ENCODE data around the gene ITGB5. TPM values are rescaled to one million over a fixed set of nuclear protein-coding genes. Genes with fewer than 3 reads are reported as not detected.

ITGB5 gene
- total RNA-seq, 1 experiment from 2014 or later = 339 TPM

DNA sequence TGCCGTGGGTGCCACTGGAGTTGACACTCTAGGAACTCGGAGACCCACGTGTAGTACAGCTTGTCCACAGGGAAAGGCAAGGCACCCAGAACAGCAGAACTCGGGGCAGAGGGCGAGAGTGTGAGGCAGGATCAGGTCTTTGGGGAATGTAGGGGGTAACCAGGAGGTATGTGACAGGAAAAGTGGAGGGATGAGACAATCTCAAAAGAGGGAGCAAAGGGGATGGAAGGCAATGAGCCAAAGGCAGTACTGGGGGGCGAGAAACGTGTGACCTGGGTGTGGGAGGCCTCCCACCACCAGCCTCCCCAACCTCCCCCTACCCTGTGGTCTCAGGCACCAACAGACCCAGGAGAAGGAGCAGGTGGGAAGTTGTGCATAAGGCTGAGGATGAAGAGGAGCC is 108.0 kb downstream of the ITGB5 start:
- H3K4me3 Mint-ChIP-seq = no peak overlapping the region
- no peak for TF ChIP-seq ELF4 (CRISPR knock-in tag; IDR thresholded peaks at IDR 0.05; ENCODE audit: low read depth)
- TF ChIP-seq, protein P1, sequence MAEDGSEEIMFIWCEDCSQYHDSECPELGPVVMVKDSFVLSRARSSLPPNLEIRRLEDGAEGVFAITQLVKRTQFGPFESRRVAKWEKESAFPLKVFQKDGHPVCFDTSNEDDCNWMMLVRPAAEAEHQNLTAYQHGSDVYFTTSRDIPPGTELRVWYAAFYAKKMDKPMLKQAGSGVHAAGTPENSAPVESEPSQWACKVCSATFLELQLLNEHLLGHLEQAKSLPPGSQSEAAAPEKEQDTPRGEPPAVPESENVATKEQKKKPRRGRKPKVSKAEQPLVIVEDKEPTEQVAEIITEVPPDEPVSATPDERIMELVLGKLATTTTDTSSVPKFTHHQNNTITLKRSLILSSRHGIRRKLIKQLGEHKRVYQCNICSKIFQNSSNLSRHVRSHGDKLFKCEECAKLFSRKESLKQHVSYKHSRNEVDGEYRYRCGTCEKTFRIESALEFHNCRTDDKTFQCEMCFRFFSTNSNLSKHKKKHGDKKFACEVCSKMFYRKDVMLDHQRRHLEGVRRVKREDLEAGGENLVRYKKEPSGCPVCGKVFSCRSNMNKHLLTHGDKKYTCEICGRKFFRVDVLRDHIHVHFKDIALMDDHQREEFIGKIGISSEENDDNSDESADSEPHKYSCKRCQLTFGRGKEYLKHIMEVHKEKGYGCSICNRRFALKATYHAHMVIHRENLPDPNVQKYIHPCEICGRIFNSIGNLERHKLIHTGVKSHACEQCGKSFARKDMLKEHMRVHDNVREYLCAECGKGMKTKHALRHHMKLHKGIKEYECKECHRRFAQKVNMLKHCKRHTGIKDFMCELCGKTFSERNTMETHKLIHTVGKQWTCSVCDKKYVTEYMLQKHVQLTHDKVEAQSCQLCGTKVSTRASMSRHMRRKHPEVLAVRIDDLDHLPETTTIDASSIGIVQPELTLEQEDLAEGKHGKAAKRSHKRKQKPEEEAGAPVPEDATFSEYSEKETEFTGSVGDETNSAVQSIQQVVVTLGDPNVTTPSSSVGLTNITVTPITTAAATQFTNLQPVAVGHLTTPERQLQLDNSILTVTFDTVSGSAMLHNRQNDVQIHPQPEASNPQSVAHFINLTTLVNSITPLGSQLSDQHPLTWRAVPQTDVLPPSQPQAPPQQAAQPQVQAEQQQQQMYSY (CRISPR knock-in tag; IDR thresholded peaks at IDR 0.05) = no peak
- no peak for TF ChIP-seq ZNF219 (CRISPR knock-in tag; IDR thresholded peaks at IDR 0.05; ENCODE audit: borderline replicate concordance)
- TF ChIP-seq KAT7 (CRISPR knock-in tag; IDR thresholded peaks at IDR 0.05; ENCODE audit: borderline replicate concordance) = no peak
- POLR2A ChIA-PET = no interaction called here
- H3K36me3 Mint-ChIP-seq = peaks cover 44% of the 10 kb centered on the region
- H3K27ac Mint-ChIP-seq = peak overlapping the region; percentile 55
- H3K9me3 Mint-ChIP-seq = no peaks in the 10 kb centered on the region
- no peak for ATAC-seq
- CTCF ChIA-PET = interaction anchor here (1.0 to 1.5 kb wide), 3 partner anchors 8 to 48 kb away, joined by 3 to 5 read pairs (median 4); no protein-coding TSS in a partner anchor
- peaks cover 60% of the 10 kb centered on the region for H3K4me1 Mint-ChIP-seq
- no peak for DNase-seq (ENCODE audit: low spot score)
- no peaks in the 10 kb centered on the region for H3K27me3 Mint-ChIP-seq (ENCODE audit: low read depth)

- ChIA-PET POLR2A (no interaction called here), CTCF (interaction anchor here (1.0 to 1.7 kb wide), 3 partner anchors 9 to 123 kb away, joined by 3 to 4 read pairs (median 3); no protein-coding TSS in a partner anchor)
- ATAC-seq = no peak
- Mint-ChIP-seq H3K4me1 (peaks cover 65% of the 10 kb centered on the region), H3K27me3 (ENCODE audit: low read depth) (no peaks in the 10 kb centered on the region), H3K4me3 (no peak overlapping the region), H3K36me3 (peaks cover 52% of the 10 kb centered on the region), H3K27ac (peak overlapping the region; percentile 67; the same call in 1 of the 2 replicates), H3K9me3 (no peaks in the 10 kb centered on the region)
- no peak for TF ChIP-seq TCF7 (CRISPR knock-in tag; IDR thresholded peaks at IDR 0.05; ENCODE audit: low read depth)
- no peak for TF ChIP-seq TP53 (CRISPR knock-in tag; IDR thresholded peaks at IDR 0.05)
- TF ChIP-seq ZNF423 (CRISPR knock-in tag; IDR thresholded peaks at IDR 0.05) = no peak
- no peak for TF ChIP-seq CREM (CRISPR knock-in tag; IDR thresholded peaks at IDR 0.05)
- no peak for TF ChIP-seq FOXP1 (CRISPR knock-in tag; IDR thresholded peaks at IDR 0.05; ENCODE audit: borderline replicate concordance)
- TF ChIP-seq, protein P2, sequence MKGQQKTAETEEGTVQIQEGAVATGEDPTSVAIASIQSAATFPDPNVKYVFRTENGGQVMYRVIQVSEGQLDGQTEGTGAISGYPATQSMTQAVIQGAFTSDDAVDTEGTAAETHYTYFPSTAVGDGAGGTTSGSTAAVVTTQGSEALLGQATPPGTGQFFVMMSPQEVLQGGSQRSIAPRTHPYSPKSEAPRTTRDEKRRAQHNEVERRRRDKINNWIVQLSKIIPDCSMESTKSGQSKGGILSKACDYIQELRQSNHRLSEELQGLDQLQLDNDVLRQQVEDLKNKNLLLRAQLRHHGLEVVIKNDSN (CRISPR knock-in tag; IDR thresholded peaks at IDR 0.05) = no peak
- TF ChIP-seq MLX (CRISPR knock-in tag; IDR thresholded peaks at IDR 0.05) = no peak
- TF ChIP-seq RELA (CRISPR knock-in tag; IDR thresholded peaks at IDR 0.05; ENCODE audit: borderline replicate concordance) = no peak
- TF ChIP-seq ZNF138 (CRISPR knock-in tag; conservative IDR thresholded peaks at IDR 0.05) = no peak
- no peak for TF ChIP-seq CBFB (CRISPR knock-in tag; IDR thresholded peaks at IDR 0.05; ENCODE audit: low read depth)
- TF ChIP-seq, protein P3, sequence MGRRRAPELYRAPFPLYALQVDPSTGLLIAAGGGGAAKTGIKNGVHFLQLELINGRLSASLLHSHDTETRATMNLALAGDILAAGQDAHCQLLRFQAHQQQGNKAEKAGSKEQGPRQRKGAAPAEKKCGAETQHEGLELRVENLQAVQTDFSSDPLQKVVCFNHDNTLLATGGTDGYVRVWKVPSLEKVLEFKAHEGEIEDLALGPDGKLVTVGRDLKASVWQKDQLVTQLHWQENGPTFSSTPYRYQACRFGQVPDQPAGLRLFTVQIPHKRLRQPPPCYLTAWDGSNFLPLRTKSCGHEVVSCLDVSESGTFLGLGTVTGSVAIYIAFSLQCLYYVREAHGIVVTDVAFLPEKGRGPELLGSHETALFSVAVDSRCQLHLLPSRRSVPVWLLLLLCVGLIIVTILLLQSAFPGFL (CRISPR knock-in tag; IDR thresholded peaks at IDR 0.05; ENCODE audit: borderline replicate concordance) = no peak
- no peak for TF ChIP-seq ESRRA (CRISPR knock-in tag; IDR thresholded peaks at IDR 0.05; ENCODE audit: borderline replicate concordance)
- TF ChIP-seq USF2 (CRISPR knock-in tag; IDR thresholded peaks at IDR 0.05) = no peak
- no peak for TF ChIP-seq ZMAT4 (CRISPR knock-in tag; IDR thresholded peaks at IDR 0.05)
- DNase-seq (ENCODE audit: low spot score) = no peak
Observed at GRCh38 chr3:124777762-124778470, 109.2 kb downstream of the ITGB5 start.

Data from WTC11 (cell line).